ENCODE results near the gene SFXN4. TPM values are rescaled to one million over a fixed set of nuclear protein-coding genes. Genes with fewer than 3 reads are reported as not detected.
"Not testable (repeated sequence)": the region's sequence is repeated elsewhere in the genome, so short reads cannot be mapped to it uniquely, and the experiment has no call there.

SFXN4 gene
- total RNA-seq, 2 donors from 2014 or later = 36.4 to 40.2 TPM

- H3K36me3 Mint-ChIP-seq = peaks cover 36 to 54% of the 10 kb centered on the region in 2 donors
- ATAC-seq = peak; percentile 5 to 68
- DNase-seq (ENCODE audit: low spot score in 2 of 2) = peak in 1 of 2 donors; percentile 72
- H3K27ac Mint-ChIP-seq = peak overlapping the region; percentile 93 to 94
- peaks cover 3 to 4% of the 10 kb centered on the region in 2 donors for H3K9me3 Mint-ChIP-seq
These were observed 31.6 kb downstream of the SFXN4 start for GRCh38 chr10:119133949-119134348.

GRCh38 chr10:119132521-119133345 lies 32.8 kb downstream of the SFXN4 start:
- peak overlapping the region; percentile 94 to 99 for H3K27ac Mint-ChIP-seq
- H3K9me3 Mint-ChIP-seq = peaks cover 3 to 4% of the 10 kb centered on the region in 2 donors
- no peak for ATAC-seq
- no peak for DNase-seq (ENCODE audit: low spot score in 2 of 2)
- peaks cover 36 to 57% of the 10 kb centered on the region in 2 donors for H3K36me3 Mint-ChIP-seq

GRCh38 chr10:119131512-119132240 lies 33.8 kb downstream of the SFXN4 start:
- ATAC-seq = peak; percentile 81 to 89
- H3K36me3 Mint-ChIP-seq = peaks cover 36 to 57% of the 10 kb centered on the region in 2 donors
- peaks cover 3 to 4% of the 10 kb centered on the region in 2 donors for H3K9me3 Mint-ChIP-seq
- H3K27ac Mint-ChIP-seq = peak overlapping the region; percentile 94 to 99
- DNase-seq (ENCODE audit: low spot score in 2 of 2) = peak in 1 of 2 donors; percentile 45

- peaks cover 45 to 60% of the 10 kb centered on the region in 2 donors for H3K36me3 Mint-ChIP-seq
- no peak for ATAC-seq
- no peak for DNase-seq (ENCODE audit: low spot score in 2 of 2)
- peaks cover 3 to 4% of the 10 kb centered on the region in 2 donors for H3K9me3 Mint-ChIP-seq
- peak overlapping the region; percentile 72 to 94 for H3K27ac Mint-ChIP-seq
These were observed 35.8 kb downstream of the SFXN4 start for GRCh38 chr10:119129721-119130120.

- peaks cover 0 to 3% of the 10 kb centered on the region in 2 donors for H3K9me3 Mint-ChIP-seq
- DNase-seq (ENCODE audit: low spot score in 2 of 2) (no peak), ATAC-seq (no peak)
- H3K27ac Mint-ChIP-seq = peak overlapping the region in 1 of 2 donors; percentile 29
- peaks cover 21 to 31% of the 10 kb centered on the region in 2 donors for H3K36me3 Mint-ChIP-seq
These were observed 39.6 kb downstream of the SFXN4 start for GRCh38 chr10:119125942-119126341.

- Mint-ChIP-seq H3K36me3 (peaks cover 2 to 3% of the 10 kb centered on the region in 2 donors), H3K27ac (no peak overlapping the region), H3K9me3 (no peaks in the 10 kb centered on the region)
- ATAC-seq (no peak), DNase-seq (ENCODE audit: low spot score in 2 of 2) (no peak)
These were observed 44.6 kb downstream of the SFXN4 start for GRCh38 chr10:119120875-119121274.

- ATAC-seq (peak; percentile 57 to 64), DNase-seq (ENCODE audit: low spot score in 2 of 2) (no peak)
- no peaks in the 10 kb centered on the region for H3K36me3 Mint-ChIP-seq
- no peak overlapping the region for H3K27ac Mint-ChIP-seq
- no peaks in the 10 kb centered on the region for H3K9me3 Mint-ChIP-seq
These were observed 45.1 kb downstream of the SFXN4 start for GRCh38 chr10:119120413-119120867.

GRCh38 chr10:119119400-119119799 lies 46.1 kb downstream of the SFXN4 start:
- Mint-ChIP-seq H3K9me3 (no peaks in the 10 kb centered on the region), H3K27ac (no peak overlapping the region), H3K36me3 (no peaks in the 10 kb centered on the region)
- ATAC-seq = no peak
- no peak for DNase-seq (ENCODE audit: low spot score in 2 of 2)

GRCh38 chr10:119118231-119118630 lies 47.3 kb downstream of the SFXN4 start:
- no peak for DNase-seq (ENCODE audit: low spot score in 2 of 2)
- Mint-ChIP-seq H3K27ac (no peak overlapping the region), H3K9me3 (no peaks in the 10 kb centered on the region), H3K36me3 (peaks cover 0 to 5% of the 10 kb centered on the region in 2 donors)
- ATAC-seq = no peak

GRCh38 chr10:119116326-119116951 lies 49.1 kb downstream of the SFXN4 start:
- DNase-seq (ENCODE audit: low spot score in 2 of 2) = no peak
- Mint-ChIP-seq H3K9me3 (no peaks in the 10 kb centered on the region), H3K27ac (no peak overlapping the region), H3K36me3 (peaks cover 0 to 5% of the 10 kb centered on the region in 2 donors)
- no peak for ATAC-seq

- Mint-ChIP-seq H3K36me3 (peaks cover 0 to 5% of the 10 kb centered on the region in 2 donors), H3K9me3 (no peaks in the 10 kb centered on the region), H3K27ac (peak overlapping the region in 1 of 2 donors; percentile 72)
- DNase-seq (ENCODE audit: low spot score in 2 of 2) (no peak), ATAC-seq (no peak)
These were observed 49.6 kb downstream of the SFXN4 start for GRCh38 chr10:119115926-119116325.

GRCh38 chr10:119113751-119114732 lies 51.5 kb downstream of the SFXN4 start:
- ATAC-seq (no peak), DNase-seq (ENCODE audit: low spot score in 2 of 2) (no peak)
- Mint-ChIP-seq H3K9me3 (no peaks in the 10 kb centered on the region), H3K36me3 (peaks cover 0 to 5% of the 10 kb centered on the region in 2 donors), H3K27ac (no peak overlapping the region)

- DNase-seq (ENCODE audit: low spot score in 2 of 2) (no peak), ATAC-seq (no peak)
- Mint-ChIP-seq H3K27ac (no peak overlapping the region), H3K36me3 (peaks cover 0 to 5% of the 10 kb centered on the region in 2 donors), H3K9me3 (no peaks in the 10 kb centered on the region)
These were observed 53.5 kb downstream of the SFXN4 start for GRCh38 chr10:119112056-119112455.

- H3K9me3 Mint-ChIP-seq; DNase-seq (ENCODE audit: low spot score in 2 of 2); H3K36me3 Mint-ChIP-seq; H3K27ac Mint-ChIP-seq; ATAC-seq: not testable (repeated sequence)
These were observed 57.7 kb downstream of the SFXN4 start for GRCh38 chr10:119107771-119108170.

GRCh38 chr10:119107106-119107505 lies 58.4 kb downstream of the SFXN4 start:
- not testable (repeated sequence) for DNase-seq (ENCODE audit: low spot score in 2 of 2); ATAC-seq; H3K9me3 Mint-ChIP-seq; H3K36me3 Mint-ChIP-seq; H3K27ac Mint-ChIP-seq

GRCh38 chr10:119105899-119106298 lies 59.6 kb downstream of the SFXN4 start:
- H3K9me3 Mint-ChIP-seq; H3K36me3 Mint-ChIP-seq; ATAC-seq; DNase-seq (ENCODE audit: low spot score in 2 of 2); H3K27ac Mint-ChIP-seq: not testable (repeated sequence)
